ENCODE measurements around the gene GLIPR1L1. TPM values are rescaled to one million over a fixed set of nuclear protein-coding genes. Genes with fewer than 3 reads are reported as not detected.
"Not testable (repeated sequence)": the region's sequence is repeated elsewhere in the genome, so short reads cannot be mapped to it uniquely, and the experiment has no call there.

GLIPR1L1 gene, protein sequence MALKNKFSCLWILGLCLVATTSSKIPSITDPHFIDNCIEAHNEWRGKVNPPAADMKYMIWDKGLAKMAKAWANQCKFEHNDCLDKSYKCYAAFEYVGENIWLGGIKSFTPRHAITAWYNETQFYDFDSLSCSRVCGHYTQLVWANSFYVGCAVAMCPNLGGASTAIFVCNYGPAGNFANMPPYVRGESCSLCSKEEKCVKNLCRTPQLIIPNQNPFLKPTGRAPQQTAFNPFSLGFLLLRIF
- not detected in 2 replicates for total RNA-seq (2014; rRNA removed; shearing (Covaris generic))
- not detected in 2 replicates for polyA plus RNA-seq (2015; cell fraction: cytosol; rRNA removed)
- polyA plus RNA-seq (2015; cell fraction: nucleus; rRNA removed): not detected in 2 replicates

- DNase-seq (ENCODE audit: low read depth): peak; percentile 36
These were observed at the start of gene GLIPR1L1 for GRCh38 chr12:75334384-75335030. TSS of gene GLIPR1L1 (plus strand) at chr12:75334670. CDS start at chr12:75334729, 59 bp downstream.

DNA sequence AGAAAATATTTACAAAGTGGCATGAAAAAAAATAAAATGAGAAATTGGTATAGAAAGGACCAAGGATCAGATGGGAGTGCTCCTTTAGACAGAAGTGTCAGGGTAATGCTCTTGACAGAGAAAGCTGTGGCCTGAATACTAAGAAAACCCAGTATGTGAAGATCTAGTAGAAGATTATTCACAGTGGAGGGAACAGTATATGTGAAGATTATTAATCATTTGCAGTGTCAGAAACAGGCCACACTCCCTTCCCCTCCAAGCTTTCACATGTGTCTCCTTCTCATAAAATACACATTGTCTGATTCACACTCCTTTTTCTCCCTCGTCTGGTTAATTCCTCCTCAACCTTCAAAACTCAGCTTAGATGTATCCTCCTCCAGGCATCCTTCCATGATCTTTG, 45.6 kb upstream of the GLIPR1L1 start:
- DNase-seq (ENCODE audit: low read depth): no peak

DNA sequence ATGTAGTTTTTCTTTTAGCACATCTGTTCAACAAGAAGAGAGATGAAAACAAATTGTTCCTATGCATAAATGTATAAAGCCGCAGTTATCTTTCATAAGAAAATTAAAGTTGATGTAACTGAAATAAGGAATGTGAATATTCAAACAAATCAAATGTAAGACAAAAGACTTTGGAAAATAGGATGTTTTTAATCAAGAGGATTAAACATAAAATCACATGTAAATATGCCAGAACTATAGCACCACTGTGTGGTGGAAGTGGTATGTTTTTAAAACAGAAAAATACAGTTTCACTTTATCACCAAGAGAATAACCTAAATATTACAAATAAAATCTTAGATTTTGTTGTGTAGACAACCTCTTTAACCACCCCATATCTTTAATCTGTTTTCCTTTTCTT, 44.7 kb upstream of the GLIPR1L1 start:
- DNase-seq (ENCODE audit: low read depth): no peak

DNA sequence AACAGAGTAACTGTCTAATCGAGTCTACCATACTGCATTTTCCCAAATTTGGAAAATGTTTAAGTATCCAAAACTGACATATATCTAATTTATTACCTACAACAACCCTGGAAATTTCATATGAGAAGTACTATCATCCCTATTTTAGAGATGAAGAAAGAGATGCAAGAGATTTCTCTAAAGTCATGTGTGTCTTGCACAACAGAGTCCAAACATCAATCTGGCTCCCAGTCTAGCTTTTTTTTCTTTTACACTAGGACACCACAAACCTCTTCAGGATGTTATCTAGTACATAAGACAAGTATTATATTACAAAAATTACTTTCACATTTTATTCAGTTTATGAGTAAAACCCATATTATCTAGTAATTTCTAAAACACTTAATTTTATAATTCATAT, 43.5 kb upstream of the GLIPR1L1 start:
- DNase-seq (ENCODE audit: low read depth): no peak

DNA sequence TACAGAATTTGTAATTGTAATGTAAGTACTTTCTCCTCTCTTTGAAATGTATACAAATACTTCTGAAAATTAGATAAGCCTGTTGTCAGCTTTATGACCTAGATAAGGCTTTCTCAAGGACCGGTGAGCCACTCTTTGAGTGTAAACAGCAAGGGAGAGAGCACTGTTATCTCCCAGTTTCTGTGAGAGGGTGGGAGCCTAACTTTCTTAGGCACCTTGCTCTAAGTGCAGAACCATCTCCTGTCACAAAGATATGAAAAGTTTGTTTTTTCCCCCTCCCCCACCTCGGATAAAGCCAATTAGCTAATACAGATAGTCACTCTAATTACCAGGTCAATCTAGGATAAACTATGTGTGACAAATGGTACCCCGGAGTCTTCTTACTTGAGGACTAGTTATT, 40.1 kb upstream of the GLIPR1L1 start:
- DNase-seq (ENCODE audit: low read depth): no peak

GRCh38 chr12:75294797-75295196, 39.7 kb upstream of the GLIPR1L1 start:
- DNase-seq (ENCODE audit: low read depth): no peak

DNA sequence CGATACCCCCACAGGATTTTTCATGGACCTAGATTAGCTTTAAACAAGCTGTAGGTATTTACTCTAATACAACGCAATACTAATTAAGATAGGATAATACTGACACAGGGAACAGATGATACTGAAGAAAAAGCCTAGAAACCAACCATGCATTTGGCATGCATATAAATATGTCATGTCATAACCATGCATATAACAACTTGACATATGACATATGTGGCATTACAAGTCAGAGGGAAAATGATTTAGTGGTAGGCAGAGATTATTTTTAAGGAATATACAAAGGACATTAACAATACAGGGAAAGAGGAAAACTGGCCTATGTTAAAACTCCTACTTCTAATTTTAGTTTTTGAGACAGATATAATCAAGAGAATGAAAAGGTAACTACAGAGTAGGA, 32.2 kb upstream of the GLIPR1L1 start:
- DNase-seq (ENCODE audit: low read depth): no peak

DNA sequence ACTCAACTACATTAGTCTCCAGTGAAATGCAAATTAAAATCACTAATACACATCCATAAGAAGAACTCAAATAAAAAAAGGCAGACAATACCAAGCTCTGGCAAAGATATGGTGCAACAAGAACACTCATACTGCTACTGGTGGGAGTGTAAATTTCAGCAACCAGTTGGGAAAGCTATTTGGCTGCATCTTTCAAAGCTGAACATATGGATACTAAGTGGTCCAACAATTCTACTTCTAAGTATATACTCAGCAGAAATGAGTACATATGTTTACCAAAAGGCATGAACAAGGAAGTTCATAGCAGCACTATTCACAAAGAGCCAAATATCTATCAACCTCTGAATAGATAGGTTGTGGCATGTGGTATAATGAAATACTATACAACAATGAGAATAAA, 31.7 kb upstream of the GLIPR1L1 start:
- DNase-seq (ENCODE audit: low read depth): no peak

DNA sequence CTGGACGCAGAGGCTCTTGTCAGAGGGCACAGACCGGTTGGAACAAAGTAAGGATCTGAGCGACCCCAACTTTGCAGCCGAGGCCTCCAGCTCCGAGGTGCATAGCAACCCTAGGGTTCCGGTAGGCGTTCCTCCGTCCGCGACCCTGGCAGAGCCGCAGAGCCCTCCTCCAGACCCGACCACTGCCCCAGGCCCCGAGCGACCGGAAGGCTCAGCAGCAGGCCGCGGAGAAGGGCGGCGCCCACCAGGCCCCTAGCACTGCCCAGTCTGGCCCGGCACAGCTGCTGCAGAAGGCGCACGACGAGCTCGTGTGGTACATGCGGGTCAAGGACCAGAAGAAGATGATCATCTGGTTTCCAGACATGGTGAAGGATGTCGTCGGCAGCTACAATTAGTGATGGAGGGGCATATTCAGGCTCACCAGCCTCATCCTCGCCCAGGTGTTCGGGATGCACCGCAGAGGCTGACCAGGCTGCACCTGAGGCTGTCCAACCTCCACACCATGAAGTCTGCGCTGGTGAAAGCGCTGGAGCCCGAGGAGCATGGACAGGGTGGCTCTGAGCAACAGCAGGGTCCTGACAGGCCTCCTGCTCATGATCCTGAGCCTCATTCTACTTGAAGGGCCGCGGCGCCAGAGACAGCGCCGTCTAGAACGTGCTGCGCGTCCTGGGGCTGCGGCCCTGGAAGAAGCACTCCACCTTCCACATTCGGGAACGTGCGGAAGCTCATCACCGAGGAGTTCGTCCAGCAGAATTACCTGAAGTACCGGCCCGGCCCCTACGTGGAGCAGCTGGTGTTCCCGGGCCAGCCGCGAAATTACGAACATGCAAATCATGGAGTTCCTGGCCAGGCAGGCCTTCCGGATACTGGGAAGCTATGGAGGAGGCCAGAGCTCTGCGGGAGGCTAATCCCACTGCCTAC, 28.8 kb upstream of the GLIPR1L1 start:
- DNase-seq (ENCODE audit: low read depth): no peak

- no peak for DNase-seq (ENCODE audit: low read depth)
These were observed 26.2 kb upstream of the GLIPR1L1 start for GRCh38 chr12:75308279-75308678.

DNA sequence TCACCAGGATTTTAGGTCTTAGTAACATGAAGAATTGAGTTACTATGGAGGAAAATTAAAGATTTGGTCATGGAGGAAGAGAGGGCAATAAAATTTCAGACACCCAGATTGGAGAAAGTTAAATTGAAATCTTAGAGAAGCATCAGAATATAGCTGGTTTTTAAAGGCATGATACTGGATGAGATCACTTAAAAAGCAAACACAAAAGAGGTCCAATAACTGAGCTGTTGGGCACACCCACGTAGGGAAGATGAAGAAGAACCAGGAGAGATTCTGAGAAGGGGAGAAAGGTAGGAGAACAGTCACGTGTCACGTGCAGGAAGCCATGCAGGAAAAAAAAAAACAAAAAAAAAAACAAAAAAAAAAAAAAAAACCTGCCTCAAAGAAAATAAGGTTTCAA, 23.1 kb upstream of the GLIPR1L1 start:
- DNase-seq (ENCODE audit: low read depth): no peak

DNA sequence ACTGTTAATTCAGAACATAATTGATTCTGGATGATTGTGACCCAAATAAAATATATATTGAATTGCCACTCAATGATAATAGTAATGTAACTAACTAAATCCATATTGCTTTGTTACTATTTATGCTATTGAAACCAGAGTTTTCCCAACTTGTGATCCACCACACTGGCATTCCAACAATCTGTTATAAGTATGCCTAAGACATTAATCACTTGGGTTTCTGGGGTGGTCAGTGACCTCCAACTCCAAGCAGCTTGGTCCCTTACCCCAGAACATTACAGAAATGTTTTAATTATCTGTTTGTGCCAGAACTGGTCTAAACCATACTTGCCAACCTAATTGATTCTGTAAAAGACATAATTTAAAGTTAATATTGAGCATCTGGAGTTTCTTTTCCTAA, 19.0 kb upstream of the GLIPR1L1 start:
- peak; percentile 47 for DNase-seq (ENCODE audit: low read depth)

DNA sequence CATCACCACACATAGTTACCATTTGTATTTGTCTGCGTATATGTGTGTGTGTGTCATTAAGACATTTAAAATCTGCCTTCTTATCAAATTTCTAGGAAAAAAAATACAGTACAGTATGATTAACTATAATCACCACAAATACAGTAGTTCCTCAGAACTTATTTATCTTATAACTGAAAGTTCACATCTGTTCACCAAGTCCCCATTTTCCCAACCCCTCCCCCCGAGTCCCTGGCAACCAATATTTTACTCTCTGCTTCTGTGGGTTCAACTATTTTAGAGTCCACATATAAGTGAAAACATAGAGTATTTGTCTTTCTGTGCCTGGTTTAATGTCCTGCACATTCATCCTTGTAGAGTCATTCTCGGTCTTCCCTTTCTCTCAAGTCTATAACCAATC, 16.7 kb upstream of the GLIPR1L1 start:
- no peak for DNase-seq (ENCODE audit: low read depth)

DNA sequence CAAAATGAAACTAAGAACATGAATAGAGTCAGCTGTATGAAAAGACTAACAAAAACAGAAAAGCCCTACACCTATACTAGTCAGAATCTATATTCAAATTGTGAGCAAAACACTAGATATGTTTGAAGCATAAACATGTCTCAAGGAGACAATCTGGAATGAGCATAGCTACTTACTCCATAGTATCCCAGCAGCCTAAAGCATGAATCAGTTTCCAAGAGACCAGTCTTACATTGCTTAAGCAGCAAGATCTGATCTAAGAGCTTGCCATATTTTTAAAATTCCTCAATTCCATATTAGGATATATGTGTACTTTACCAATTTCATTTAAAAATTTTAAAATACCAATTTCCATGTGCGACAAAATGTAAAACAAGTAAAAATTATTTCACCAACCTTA, 12.0 kb upstream of the GLIPR1L1 start:
- no peak for DNase-seq (ENCODE audit: low read depth)

DNA sequence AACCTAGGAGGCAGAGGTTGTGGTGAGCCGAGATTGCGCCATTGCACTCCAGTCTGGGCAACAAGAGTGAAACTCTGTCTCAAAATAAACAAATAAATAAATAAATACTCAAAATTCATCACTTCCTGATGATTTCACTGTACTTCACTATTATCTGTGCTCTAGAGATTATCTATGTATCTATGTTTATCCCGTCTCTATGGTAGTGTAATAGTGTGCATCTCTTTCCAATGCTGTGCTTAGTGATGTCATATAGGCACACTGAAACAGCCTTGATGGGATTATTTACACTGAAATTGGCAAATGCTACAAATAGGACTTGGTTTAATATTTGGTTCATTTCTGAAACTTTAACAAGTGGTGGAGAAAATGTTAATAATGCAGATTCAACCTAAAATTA, 10.8 kb upstream of the GLIPR1L1 start:
- DNase-seq (ENCODE audit: low read depth): no peak

DNA sequence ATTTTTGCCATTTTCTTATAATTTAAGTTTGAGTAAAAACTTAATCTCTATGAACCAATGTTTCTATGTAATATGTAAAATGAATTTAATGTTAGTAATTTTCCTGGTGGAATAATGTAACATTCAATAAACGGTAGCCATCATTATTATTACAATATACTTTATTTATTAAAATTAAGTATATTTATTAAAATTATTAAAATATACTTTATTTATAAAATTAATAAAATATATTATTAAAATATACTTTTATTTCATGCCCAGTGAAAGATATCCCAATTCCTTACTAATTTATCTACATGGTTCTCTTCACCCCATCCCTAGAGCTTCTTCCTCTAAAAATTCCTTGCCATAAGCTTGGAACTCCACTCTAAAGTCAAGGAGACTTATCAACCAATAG, 6.8 kb upstream of the GLIPR1L1 start:
- no peak for DNase-seq (ENCODE audit: low read depth)

DNA sequence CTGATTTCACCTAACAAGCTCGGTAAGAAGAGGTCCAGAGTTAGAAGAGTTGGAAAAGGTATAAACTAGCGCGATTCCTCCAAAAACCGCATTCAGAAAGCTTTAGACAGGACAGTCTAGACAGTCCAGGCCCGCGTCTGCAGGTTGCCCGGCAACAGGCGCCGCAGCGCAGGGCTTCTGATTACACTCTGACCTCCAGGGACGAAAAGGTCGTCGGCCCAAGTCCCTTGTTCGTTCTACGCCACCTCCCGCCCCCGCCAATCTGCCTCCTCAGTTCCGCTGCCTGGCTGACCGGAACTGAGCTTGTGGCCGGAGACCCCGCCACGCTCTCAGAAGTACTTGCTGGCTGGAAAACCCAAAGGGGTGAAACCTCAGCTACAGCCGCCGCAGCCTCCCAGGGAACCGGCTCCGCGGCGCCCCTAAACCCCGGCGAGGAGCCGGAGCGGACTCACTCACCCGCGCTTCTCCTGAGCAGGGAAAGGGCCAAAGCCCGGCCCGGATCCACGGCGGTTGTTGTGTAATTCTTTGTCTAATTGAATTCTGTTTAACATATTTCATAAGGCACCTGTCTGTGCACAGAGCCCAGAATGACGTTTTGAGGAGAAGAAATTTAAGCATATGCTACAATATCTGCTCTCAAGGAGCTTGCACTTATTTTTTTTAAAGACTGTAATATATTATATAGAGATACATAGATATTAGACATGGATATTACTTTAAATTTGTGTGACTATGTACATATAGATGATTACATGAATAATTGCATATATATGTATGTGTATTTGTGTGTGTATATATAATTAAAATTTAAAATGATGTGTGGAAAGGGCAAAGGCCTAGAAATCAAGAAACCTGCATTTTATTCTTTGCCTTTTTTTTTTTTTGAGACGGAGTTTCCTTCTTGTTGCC, 4.3 kb upstream of the GLIPR1L1 start, which contains the start of gene CAPS2:
Gene CAPS2, minus strand, starts transcription at position 407 of the 909 bp plus-strand sequence. CDS start 3,826 bp downstream, outside the sequence.
- peak; percentile 86 for DNase-seq (ENCODE audit: low read depth)

DNA sequence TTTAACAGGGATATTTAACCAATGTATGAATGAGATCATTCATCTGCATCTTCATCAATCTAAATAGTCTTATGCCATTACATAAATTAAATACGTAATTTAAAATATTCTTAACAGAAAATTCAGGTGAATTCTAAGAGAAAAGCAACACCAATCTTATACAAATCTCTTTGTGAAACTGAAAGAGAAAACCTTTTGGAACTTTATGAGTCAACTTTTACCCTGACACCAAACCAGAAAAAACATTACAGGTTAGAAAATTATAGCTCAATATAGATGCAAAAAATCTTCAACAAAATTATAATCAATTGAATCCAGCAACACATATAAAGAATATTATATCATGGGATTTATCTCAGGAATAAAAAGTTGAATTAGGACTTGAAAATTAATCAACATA, 3.4 kb downstream of the GLIPR1L1 start:
- no peak for DNase-seq (ENCODE audit: low read depth)

DNA sequence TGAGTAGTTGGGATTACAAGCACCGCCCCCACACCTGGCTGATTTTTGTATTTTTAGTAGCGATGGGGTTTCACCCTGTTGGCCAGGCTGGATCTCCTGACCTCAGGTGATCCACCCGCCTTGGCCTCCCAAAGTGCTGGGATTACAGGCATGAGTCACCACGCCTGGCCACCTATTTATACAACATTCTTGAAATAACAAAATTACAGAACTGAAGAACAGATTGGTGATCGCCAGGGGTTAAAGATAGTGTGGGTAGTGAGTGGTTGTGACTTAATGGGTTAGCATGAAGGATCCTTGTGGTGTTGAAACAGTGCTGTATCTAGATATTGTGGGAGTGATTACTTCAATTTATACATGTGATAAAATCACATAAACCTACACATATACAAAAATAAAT, 7.4 kb downstream of the GLIPR1L1 start:
- peak; percentile 36 for DNase-seq (ENCODE audit: low read depth)

DNA sequence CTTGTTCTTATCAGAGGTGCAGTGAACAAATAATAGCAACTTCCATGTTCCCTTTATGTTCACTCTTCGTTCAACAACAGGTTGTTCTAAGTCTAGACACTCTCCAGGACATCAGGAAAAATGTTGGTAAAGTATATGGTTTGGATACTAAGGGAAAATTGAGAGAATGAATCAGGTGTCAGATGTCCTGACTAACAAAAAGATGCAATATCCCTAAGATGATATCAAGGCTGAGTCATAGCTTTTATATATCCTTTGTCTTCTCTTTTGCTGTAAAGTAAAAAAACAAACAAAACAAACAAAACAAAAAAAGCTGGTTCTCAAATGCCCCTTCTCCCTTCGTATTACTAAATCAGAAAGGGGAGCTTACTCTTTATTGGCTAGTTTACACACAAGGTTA, 11.1 kb downstream of the GLIPR1L1 start:
- DNase-seq (ENCODE audit: low read depth): peak; percentile 37

DNA sequence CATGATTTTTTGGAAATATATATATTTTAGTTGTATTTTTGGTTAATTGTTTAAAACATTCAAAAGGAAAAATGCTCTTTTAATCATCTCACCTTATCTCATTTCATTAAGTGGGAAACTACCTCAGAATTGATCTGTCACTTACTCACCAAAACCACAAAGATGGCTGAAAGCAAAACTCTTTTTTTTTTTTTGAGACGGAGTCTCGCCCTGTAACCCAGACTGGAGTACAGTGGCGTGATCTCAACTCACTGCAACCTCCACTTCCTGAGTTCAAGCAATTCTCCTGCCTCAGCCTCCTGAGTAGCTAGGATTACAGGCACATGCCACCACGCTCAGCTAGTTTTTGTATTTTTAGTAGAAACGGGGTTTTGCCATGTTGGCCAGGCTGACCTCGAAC, 11.7 kb downstream of the GLIPR1L1 start:
- not testable (repeated sequence) for DNase-seq (ENCODE audit: low read depth)
